Measurements from ENCODE around the gene SOBP.

DNA sequence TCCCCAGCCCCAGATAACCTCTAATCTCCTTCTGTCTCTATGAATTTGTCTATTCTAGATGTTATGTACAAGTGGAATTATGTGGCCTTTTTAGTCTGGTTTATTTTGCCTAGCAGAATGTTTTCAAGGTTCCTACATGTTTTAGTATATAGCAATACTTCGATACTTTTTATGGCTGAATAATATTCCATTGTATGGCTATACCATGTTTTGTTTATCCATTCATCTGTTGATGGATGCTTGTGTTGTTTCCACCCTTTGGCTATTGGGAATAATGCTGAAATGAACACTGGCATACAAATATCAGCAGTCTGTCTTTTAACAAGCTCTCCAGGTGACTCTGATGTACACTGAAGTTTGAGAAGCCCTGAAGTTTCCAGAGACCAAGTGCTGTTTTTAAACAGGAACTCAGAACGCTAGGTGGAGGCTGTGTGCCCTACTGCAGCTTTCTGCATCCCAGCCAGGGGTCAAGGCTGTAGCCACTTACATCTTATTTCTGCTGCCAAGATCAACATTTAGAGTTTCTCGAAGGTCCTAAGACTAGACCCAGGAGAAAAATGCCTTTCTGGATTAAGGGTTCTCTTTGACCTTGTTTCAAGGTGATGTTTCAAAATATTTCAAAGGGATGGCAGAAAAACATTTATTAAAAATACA lies 123.0 kb downstream of the SOBP start:
- TF ChIP-seq, protein P1, sequence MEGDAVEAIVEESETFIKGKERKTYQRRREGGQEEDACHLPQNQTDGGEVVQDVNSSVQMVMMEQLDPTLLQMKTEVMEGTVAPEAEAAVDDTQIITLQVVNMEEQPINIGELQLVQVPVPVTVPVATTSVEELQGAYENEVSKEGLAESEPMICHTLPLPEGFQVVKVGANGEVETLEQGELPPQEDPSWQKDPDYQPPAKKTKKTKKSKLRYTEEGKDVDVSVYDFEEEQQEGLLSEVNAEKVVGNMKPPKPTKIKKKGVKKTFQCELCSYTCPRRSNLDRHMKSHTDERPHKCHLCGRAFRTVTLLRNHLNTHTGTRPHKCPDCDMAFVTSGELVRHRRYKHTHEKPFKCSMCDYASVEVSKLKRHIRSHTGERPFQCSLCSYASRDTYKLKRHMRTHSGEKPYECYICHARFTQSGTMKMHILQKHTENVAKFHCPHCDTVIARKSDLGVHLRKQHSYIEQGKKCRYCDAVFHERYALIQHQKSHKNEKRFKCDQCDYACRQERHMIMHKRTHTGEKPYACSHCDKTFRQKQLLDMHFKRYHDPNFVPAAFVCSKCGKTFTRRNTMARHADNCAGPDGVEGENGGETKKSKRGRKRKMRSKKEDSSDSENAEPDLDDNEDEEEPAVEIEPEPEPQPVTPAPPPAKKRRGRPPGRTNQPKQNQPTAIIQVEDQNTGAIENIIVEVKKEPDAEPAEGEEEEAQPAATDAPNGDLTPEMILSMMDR (IDR thresholded peaks at IDR 0.05 in 4 of 5, conservative IDR thresholded peaks at IDR 0.05 in 1 of 5): no peak
- no peak for TF ChIP-seq POLR2A (IDR thresholded peaks at IDR 0.05)

All from gastrocnemius medialis (tissue), 4 donors.